OCI-LY7 (cell line): Measurements from ENCODE around the gene MTCH1.

ENCODE experiments used
- EZH2phosphoT487 ChIP-seq: fragments of 200-600 bp; sonication (generic); IDR thresholded peaks from 2 replicates; pipeline ENCODE4 v1.6.1; 2018; ENCODE audit warnings: low read depth, borderline replicate concordance, mild to moderate bottlenecking, mixed run types, antibody characterized with exemption, low read length, moderate library complexity, mixed read lengths
- TF ChIP-seq, protein P1 (sequence below): fragments of 200-600 bp; sonication (generic); conservative IDR thresholded peaks from 2 replicates; pipeline ENCODE4 v1.5.1; 2014; ENCODE audit warnings: mild to moderate bottlenecking, antibody characterized with exemption, low read length, moderate library complexity, mixed read lengths

DNA sequence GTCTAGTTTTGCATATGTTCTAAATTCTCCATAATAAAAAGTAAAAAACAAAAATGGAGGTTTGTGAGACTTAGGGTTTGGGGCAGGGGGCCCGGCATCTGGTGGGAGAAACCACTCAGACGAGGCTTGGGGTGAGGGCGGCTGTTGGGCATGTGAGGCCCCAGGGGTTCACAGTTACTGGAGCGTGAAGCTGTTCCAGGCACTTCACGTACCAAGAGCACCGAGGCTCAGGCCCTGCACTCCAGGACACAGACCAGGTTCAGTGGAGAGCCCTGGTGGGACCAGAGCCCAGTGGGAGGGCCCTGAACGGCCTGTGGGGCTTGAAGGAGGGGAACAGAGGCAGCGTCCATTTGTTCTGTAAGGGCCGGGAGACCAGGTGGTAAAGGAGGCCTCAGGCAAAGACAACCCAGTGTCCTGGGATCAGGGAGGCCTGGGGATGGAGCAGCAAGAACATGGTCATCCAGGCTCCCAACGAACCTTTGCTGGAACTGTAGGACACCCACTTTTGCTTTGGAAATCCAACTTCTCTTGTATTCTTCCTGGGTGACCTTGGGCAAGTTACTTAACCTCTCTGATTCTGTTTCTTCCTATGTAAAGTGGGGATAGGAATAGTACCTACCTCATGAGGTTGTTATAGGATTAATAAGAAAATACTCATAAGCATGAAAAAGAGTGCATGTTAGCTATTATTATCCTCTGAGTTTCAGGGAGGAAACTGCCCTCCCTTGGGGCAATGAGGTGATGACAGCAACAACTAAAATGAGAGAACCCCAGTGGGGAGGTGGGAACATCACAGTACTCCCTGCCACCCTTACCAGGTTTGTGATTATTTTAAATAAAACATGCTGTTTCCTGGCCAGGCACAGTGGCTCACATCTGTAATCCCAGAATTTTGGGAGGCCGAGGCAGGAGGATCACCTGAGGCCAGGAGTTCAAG, 18.3 kb upstream of the MTCH1 start:
- TF ChIP-seq, protein P1, sequence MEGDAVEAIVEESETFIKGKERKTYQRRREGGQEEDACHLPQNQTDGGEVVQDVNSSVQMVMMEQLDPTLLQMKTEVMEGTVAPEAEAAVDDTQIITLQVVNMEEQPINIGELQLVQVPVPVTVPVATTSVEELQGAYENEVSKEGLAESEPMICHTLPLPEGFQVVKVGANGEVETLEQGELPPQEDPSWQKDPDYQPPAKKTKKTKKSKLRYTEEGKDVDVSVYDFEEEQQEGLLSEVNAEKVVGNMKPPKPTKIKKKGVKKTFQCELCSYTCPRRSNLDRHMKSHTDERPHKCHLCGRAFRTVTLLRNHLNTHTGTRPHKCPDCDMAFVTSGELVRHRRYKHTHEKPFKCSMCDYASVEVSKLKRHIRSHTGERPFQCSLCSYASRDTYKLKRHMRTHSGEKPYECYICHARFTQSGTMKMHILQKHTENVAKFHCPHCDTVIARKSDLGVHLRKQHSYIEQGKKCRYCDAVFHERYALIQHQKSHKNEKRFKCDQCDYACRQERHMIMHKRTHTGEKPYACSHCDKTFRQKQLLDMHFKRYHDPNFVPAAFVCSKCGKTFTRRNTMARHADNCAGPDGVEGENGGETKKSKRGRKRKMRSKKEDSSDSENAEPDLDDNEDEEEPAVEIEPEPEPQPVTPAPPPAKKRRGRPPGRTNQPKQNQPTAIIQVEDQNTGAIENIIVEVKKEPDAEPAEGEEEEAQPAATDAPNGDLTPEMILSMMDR = no peak
- no peak for TF ChIP-seq EZH2phosphoT487
